MG63 (cell line): ENCODE results near the gene CST6. TPM values are rescaled to one million over a fixed set of nuclear protein-coding genes. Genes with fewer than 3 reads are reported as not detected.
"Not testable (repeated sequence)": the region's sequence is repeated elsewhere in the genome, so short reads cannot be mapped to it uniquely, and the experiment has no call there.

Experiments used
- DNase-seq: peaks from one replicate; pipeline ENCODE4 v3.0.0-alpha.2; 2020
- H3K27me3 ChIP-seq: fragments of 250-450 bp; sonication (Bioruptor Pico); 2 replicates; pipeline ENCODE4 v1.5.1; 2020; ENCODE audit warnings: mild to moderate bottlenecking, moderate library complexity
- H3K36me3 ChIP-seq: fragments of 250-450 bp; sonication (Bioruptor Pico); 2 replicates; pipeline ENCODE4 v1.5.1; 2020; ENCODE audit warnings: mild to moderate bottlenecking, moderate library complexity
- H3K4me3 ChIP-seq: fragments of 250-450 bp; sonication (Bioruptor Pico); 2 replicates; pipeline ENCODE4 v1.5.1; 2020; ENCODE audit warnings: mild to moderate bottlenecking, moderate library complexity
- H3K9me3 ChIP-seq: fragments of 250-450 bp; sonication (Bioruptor Pico); 2 replicates; pipeline ENCODE4 v1.5.1; 2020; ENCODE audit warnings: mild to moderate bottlenecking, moderate library complexity
- total RNA-seq: library from RNA; depleted of rRNA; stranded (reverse); fragments of >200 nt; shearing (Covaris generic); gene quantifications from 2 replicates; pipeline ENCODE4 v1.2.3, GENCODE V29; 2014; ENCODE audit warnings: low replicate concordance

Gene CST6
- total RNA-seq, 1 experiment from 2014 or later: not detected

DNA sequence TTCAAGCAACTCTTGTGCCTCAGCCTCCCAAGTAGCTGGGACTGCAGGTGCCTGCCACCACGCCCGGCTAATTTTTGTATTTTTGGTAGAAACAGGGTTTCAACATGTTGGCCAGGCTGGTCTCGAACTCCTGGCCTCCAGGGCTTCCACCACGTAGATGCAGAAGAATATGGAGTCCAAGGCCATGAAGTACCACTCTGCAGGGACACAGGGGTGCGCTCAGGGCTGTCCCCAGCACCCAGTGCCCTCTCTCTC lies 11.3 kb downstream of the CST6 start:
- not testable (repeated sequence) for H3K4me3 ChIP-seq, H3K9me3 ChIP-seq, H3K27me3 ChIP-seq, H3K36me3 ChIP-seq, DNase-seq

DNA sequence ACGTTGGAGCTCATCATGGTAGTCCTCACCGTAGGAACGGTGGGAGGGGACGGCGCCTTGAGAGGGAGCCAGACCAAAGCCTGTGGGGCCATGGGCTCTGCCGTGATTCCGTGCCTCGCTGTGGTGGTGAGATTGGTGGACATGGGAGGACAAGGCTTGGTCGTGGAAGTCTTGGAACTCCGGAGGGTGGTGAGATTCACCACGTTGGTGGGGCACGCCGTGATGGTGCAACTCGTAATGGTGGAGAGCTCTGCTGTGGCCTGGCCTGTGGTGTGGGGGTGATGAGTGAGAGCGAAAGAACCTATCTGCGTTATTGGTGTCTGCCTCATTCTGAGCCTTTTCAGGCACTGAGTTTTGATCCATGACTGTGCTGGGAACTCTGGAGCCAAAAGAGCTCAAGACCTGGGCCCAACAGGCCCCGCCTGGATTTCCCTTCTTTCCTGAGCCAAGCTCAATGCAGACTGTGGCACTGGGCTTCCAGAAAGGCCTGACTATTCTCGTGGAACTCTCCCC lies 14.3 kb downstream of the CST6 start, which contains the start of gene CATSPER1:
Gene CATSPER1, minus strand, starts transcription at position 463 of the 513 bp plus-strand sequence. Its CDS starts 100 bp downstream, at position 363.
- Histone ChIP-seq H3K9me3 (no peaks in the 10 kb centered on the region), H3K4me3 (no peak within 1 kb of the TSS), H3K36me3 (no peaks in the 10 kb centered on the region), H3K27me3 (no peaks in the 10 kb centered on the region)
- no peak for DNase-seq

DNA sequence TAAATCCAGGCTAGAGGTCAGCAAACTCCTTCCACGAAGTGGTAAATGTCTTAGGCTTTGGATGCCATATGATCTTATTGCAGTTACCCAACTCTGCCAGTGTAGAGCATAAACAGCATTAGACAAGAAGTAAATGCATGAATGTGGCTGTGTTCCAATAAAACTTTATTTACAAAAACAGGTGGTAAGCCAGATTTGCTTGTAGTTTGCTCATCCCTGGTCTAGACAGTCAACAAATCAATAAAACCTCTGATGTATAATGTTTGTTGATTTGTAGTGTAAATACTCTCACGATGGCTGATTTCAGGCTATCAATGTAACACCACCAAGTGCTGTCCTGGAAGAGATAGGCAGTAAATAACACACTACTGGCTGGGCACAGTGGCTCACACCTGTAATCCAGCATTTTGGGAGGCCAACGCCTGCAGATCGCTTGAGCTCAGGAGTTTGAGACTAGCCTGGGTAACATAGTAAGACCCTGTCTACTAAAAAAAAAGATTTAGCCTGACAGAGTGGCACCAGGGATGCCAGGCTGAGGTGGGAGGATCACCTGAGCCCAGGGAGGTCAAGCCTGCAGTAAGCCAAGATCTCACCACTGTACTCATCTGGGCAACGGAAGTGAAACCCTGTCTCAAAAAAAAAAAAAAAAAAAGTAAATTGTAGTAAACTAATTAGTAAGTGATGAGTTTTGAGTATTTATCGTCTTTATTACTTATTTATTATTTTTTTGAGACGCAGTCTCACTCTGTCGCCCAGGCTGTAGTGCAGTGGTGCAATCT lies 21.3 kb downstream of the CST6 start:
- H3K4me3 ChIP-seq: no peak overlapping the region
- DNase-seq: no peak

DNA sequence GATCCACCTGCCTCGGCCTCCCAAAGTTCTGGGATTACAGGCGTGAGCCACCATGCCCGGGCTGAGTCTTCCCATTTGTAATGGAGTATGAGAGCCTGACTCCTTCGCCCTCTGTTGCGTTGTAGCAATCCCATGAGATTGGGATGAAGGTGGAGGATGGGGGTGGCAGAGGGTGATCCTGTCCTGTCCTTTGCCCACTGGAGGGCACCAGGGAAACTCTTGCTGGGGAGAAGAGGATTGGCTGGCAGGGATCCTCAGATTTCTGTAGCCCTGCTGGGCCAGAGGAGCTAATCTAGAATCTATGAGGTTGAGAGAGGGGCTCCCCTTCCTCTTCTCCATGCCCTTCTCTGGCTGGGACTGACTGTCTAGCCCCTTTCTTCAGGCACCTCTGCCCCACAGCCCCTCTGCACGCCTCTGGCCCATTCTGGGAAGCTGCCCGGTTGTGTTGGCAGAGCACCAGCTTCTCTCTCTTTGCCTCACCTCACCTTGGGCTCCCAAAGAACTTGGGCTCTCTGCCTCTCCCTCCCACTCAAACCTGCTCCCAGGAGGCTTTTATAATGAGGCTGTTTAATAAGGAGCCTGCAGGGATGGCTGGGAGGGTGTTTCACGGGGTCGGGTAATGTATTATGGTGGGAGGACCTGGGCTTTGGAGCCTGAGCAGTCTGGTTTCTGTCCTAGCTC lies 24.0 kb downstream of the CST6 start:
- no peak overlapping the region for H3K4me3 ChIP-seq
- H3K27me3 ChIP-seq: no peaks in the 10 kb centered on the region
- H3K9me3 ChIP-seq: no peaks in the 10 kb centered on the region
- DNase-seq: no peak
- peaks cover 4% of the 10 kb centered on the region; the same call in 1 of the 2 replicates for H3K36me3 ChIP-seq

More for the DNA sequence above, 21.3 kb downstream of the CST6 start:
- H3K36me3 ChIP-seq: peaks cover 4% of the 10 kb centered on the region; the same call in 1 of the 2 replicates
- no peaks in the 10 kb centered on the region for H3K9me3 ChIP-seq
- H3K27me3 ChIP-seq: no peaks in the 10 kb centered on the region

DNA sequence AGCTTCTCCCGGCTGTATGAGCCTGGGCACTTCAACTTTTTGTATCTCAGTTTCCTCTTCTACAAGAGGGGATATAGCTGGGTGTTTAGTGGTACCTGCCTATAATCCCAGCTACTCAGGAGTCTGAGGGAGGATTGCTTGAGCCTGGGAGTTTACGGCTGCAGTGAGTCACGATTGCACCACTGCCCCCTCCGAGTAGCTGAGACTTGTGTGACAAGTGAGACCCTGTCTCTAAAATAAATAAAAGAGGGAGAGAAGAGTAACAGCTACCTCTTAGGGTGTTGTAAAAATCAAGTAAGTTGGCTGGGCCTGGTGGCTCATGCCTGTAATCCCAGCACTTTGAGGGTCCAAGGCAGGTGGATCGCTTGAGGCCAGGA lies 24.5 kb downstream of the CST6 start:
- Histone ChIP-seq H3K9me3 (no peaks in the 10 kb centered on the region), H3K27me3 (no peaks in the 10 kb centered on the region), H3K36me3 (peaks cover 3% of the 10 kb centered on the region; the same call in 1 of the 2 replicates), H3K4me3 (no peak overlapping the region)
- DNase-seq: no peak

DNA sequence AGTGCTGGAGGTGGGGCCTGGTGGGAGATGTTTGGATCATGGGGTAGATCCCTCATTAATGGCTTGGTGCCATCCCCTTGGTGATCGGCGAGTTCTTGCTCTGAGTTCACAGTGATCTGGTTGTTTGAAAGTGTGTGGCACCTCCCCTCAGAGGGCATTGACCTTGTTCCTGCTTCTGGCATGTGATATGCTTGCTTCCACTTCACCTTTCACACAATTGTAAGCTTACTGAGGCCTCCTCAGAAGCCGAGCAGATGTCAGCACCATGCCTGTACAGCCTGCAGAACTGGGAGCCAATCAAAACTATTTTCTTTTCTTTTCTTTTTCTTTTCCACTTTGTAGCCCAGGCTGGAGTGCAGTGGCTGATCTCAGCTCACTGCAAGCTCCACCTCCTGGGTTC lies 25.5 kb downstream of the CST6 start:
- no peak overlapping the region for H3K4me3 ChIP-seq
- no peaks in the 10 kb centered on the region for H3K9me3 ChIP-seq
- DNase-seq: no peak
- H3K36me3 ChIP-seq: no peaks in the 10 kb centered on the region
- no peaks in the 10 kb centered on the region for H3K27me3 ChIP-seq

DNA sequence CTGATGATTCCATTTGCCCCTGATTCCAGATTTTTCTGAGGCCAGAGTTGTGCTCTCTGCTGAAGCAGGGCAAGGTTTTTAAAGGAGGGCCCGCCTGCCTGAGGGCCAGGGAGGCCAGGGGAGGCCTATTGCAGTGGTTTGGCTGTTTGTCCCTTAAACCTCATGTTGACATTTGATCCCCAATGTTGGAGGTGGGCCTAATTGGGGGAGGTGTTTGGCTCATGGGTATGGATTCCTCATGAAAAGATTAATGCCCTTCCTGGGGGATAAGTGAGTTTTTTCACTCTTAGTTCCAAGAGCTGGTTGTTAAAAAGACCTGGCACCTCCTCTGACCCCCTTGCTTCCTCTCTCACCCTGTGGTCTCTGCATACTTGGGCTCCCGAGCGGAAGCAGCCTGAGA lies 28.0 kb downstream of the CST6 start:
- H3K36me3 ChIP-seq: no peaks in the 10 kb centered on the region
- H3K27me3 ChIP-seq: no peaks in the 10 kb centered on the region
- no peak for DNase-seq
- no peak overlapping the region for H3K4me3 ChIP-seq
- no peaks in the 10 kb centered on the region for H3K9me3 ChIP-seq

DNA sequence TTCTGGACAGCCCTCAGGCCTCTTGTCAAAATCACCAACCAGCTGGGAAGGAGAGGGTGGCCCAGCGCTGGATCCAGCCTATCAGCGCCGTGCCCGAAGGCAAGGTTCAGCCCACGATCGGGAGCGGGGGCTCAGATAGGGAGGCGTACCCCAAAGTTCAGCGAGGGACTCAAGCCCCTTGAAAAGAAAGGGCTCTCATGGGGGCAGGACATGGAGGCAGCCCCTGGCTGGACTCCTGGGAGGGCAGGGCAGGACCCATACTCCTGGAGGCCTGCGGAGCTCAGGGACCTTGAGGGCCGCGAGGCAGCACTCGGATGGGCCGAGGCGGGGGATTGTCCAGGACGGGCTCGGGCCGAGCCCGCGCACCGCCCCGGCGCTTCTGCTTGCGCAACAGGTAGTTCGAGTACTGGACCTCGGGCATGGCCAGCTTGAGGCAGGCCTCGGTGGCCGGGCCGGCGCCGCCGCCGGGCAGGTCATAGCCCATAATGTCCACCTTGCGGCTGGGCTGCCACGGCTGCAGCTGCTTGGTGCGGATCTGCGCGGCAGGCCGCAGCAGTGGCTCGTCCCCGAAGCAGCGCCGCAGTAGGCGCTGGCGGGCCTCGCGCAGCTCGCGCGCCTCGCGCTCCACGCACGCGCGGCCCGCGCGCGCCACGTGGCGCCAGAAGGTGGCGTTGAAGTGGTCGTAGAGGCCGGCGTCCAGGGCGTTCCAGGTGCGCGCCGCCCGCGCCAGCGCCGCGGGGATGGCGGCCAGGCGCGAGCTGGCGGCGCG lies 30.6 kb downstream of the CST6 start:
- no peaks in the 10 kb centered on the region for H3K9me3 ChIP-seq
- H3K36me3 ChIP-seq: no peaks in the 10 kb centered on the region
- DNase-seq: no peak
- H3K4me3 ChIP-seq: no peak overlapping the region
- no peaks in the 10 kb centered on the region for H3K27me3 ChIP-seq

DNA sequence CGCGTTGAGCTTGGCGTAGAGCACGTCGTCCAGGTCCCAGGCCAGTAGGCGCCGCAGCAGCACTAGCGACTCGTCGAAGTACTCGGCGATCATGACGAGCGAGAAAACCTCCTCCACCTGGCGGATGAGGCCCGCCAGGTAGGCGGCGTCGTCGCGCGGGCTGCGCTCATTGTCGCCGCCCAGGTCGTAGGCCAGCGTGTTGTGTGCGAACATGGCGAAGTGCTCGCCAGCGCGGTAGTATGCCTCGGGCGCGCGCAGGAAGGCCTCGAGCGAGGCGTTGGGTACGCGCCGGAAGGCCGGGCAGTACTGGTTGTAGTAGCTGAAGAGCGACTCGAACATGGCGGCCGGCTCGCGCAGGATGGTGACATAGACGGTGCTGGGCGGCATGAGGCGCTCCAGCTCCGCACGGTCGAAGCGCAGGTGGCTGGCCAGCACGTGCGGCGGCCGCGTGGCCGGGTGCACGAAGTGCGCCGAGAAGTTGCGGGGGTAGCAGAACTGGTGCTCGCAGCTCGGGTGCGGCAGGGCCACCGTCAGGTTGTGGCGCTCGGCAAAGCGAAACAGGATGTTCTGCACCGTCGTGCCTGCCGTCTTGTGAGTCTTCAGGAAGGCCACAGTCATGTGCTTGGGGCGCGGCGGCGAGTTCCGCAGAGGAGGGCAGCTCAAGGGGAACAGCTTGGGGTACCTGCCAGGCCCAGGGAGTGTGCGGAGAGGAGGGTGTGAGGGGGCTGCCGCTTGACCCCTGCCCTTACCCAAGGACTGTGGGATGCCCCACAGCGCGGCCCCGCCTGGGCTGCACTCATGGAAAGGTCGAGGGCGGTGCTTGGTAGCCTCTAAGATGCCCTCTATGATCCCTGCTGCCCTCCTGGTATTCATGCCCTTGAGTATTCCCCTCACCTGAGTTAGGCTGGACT lies 31.4 kb downstream of the CST6 start:
- H3K27me3 ChIP-seq: no peaks in the 10 kb centered on the region
- H3K4me3 ChIP-seq: no peak overlapping the region
- no peak for DNase-seq
- no peaks in the 10 kb centered on the region for H3K36me3 ChIP-seq
- H3K9me3 ChIP-seq: no peaks in the 10 kb centered on the region

DNA sequence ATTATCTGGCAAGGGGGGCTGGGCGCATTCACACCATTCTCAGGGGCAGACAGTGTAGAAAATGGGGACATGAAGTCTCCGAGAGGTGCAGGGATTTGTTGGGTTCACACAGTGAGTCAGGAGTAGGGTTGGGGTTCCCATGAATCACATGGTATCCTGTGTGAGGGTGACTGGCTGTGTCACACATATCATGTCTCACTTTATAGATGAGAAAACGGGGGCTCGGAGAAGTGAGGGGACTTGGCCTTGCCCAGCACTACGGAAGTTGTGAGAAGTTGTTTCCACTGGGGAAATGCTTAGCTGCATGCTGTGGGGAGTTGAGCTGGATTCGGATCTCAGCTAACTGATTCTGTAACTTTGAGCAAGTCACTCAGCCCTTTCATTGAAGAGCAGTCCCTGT lies 32.9 kb downstream of the CST6 start:
- H3K36me3 ChIP-seq: no peaks in the 10 kb centered on the region
- no peak for DNase-seq
- H3K27me3 ChIP-seq: no peaks in the 10 kb centered on the region
- no peak overlapping the region for H3K4me3 ChIP-seq
- no peaks in the 10 kb centered on the region for H3K9me3 ChIP-seq

DNA sequence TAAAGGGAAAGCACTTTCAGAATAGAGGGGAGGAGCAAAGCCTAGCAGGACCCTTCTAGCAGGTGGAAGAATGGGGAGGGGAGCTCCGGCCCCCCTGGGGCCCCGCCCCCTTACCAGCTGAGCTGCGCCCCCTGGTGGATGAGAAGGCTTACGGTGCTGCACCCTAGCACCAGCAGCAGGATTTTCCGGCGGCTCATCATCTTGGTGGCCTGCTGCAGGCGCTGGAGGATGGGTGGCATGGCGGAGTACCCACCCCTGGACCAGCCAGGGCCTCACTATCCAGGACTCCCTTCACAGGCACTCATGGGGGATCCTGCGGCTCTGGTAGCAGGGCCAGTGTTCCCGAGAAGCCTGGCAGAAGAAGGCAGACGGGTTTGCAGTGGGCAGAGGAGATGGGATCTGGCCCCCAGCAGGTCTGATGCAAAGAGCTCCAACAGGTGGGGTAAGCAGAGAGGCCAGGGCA lies 33.4 kb downstream of the CST6 start:
- DNase-seq: peak; percentile 61
- no peaks in the 10 kb centered on the region for H3K9me3 ChIP-seq
- no peaks in the 10 kb centered on the region for H3K36me3 ChIP-seq
- no peaks in the 10 kb centered on the region for H3K27me3 ChIP-seq
- H3K4me3 ChIP-seq: no peak overlapping the region

DNA sequence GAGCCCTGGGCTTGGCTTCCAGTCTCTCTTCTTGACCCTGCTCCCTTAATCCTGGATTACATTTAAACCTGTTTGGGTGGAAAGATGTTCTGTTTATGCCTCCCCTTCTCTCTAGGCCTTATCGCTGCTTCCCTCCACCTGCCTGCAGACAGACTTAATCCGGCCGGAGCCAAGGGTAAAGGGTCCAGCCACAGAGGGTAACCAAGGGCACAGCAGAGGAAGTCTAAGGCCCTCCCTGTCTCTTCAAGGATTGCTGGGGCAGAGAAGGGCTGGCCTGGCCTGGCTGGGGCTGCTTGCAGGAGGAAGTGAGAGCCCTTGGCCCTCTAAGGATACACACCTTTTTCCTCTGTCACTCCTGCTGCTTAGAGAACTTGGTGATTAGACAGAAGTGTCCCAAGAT lies 35.1 kb downstream of the CST6 start:
- Histone ChIP-seq H3K27me3 (no peaks in the 10 kb centered on the region), H3K36me3 (no peaks in the 10 kb centered on the region)
- DNase-seq: no peak

DNA sequence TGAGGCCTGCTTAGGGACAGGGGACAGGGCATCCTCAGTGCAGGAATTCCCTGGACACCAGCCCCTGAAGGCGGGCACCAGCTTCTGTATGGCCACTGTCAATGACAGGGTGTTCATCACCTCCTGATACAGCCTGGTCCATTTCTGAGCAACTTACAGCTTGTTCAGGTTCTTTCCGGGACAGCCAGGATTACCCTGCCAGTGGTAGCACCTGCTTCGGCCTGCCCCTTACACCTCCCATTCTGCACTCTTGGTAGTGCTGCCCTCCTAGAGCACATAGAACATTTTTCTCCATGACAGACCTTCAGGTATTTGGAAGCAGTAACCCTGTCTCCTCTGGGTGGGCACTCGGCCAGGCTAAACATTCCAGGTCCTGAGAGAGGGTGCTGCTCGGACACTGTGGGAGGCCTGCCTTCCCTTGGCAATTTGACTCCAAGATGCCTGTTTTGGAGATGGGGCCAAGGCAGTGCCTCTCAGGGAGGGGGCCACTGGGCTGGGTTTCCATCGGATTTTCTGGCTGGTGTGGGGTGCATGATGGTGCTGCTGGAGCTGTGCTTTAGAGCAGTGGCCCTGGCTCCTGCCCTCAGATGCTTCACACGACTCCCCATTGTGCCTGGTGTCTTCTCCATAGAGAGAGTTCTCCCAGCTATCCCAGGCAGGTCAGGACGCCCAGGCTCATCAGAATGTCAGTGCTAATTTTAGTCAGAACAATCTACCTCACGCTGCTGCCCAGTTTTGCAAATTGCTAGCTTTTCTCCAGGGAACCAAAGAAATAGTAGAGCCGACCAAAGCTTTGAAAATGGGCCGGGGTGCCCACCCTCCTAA lies 35.9 kb downstream of the CST6 start:
- Histone ChIP-seq H3K4me3 (no peak overlapping the region), H3K9me3 (no peaks in the 10 kb centered on the region), H3K27me3 (no peaks in the 10 kb centered on the region), H3K36me3 (peaks cover 3% of the 10 kb centered on the region)
- no peak for DNase-seq

More for the DNA sequence above, 35.1 kb downstream of the CST6 start:
- no peaks in the 10 kb centered on the region for H3K9me3 ChIP-seq
- no peak overlapping the region for H3K4me3 ChIP-seq

DNA sequence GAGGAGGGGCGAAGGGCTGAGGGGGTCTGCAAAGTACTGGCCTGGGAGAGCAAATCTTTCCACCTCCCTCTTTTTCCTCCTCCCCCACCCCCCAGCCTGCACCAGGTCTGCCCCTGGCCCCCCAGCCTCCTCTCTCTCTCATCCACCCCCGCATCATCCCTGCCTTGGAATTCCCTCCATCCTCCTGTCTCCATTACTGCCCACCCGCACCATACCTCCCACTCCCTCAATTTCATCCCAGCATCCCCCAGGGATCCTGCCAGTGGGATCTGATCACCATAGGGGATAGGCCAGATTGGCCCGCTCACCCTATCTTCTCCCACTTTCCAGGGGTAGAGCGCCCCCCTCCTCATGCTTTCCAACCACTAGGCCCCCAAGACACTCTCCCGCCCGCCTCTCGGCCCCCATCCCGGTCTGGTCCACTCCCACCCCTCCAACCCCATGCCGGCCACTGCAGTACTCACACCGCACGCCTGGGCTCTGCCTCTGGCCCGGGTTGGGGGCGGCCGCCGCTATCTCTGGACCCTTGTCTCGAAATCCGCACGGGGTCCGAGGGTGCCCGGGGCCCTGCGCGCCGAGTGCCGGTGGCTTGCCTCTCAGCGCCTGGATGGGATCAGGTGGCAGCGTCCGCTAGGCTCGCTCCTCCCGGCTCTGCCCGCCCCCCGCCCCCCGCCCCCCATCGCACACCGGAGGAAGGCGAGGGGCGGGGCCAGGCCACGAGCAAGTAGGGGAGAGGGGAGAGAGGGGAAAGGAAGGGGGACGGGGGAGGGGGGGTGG lies 36.9 kb downstream of the CST6 start, which contains the start of gene GAL3ST3:
Gene GAL3ST3, minus strand, starts transcription at position 615 of the 777 bp plus-strand sequence. CDS start 3,746 bp downstream, outside the sequence.
- H3K36me3 ChIP-seq: peaks cover 9% of the 10 kb centered on the region
- H3K4me3 ChIP-seq: no peak within 1 kb of the TSS
- no peaks in the 10 kb centered on the region for H3K27me3 ChIP-seq
- no peaks in the 10 kb centered on the region for H3K9me3 ChIP-seq
- DNase-seq: no peak
